ENCODE measurements around the gene IFIT2.
"Not testable (repeated sequence)": the region's sequence is repeated elsewhere in the genome, so short reads cannot be mapped to it uniquely, and the experiment has no call there.

Gene IFIT2

GRCh38 chr10:89308266-89308665 lies 6.4 kb downstream of the IFIT2 start:
- no peak for DNase-seq (ENCODE audit: low read depth)

GRCh38 chr10:89308736-89309135 lies 6.9 kb downstream of the IFIT2 start:
- DNase-seq (ENCODE audit: low read depth), result no peak

- no peak for DNase-seq (ENCODE audit: low read depth)
Measured at GRCh38 chr10:89309156-89310055, 7.6 kb downstream of the IFIT2 start.

GRCh38 chr10:89310056-89310893 lies 8.4 kb downstream of the IFIT2 start:
- DNase-seq (ENCODE audit: low read depth), result no peak

- no peak for DNase-seq (ENCODE audit: low read depth)
Measured at GRCh38 chr10:89312973-89313372, 11.1 kb downstream of the IFIT2 start.

GRCh38 chr10:89314676-89315075 lies 12.8 kb downstream of the IFIT2 start:
- DNase-seq (ENCODE audit: low read depth), result no peak

GRCh38 chr10:89318047-89318446 lies 16.2 kb downstream of the IFIT2 start:
- not testable (repeated sequence) for DNase-seq (ENCODE audit: low read depth)

GRCh38 chr10:89325081-89325480 lies 23.2 kb downstream of the IFIT2 start:
- not testable (repeated sequence) for DNase-seq (ENCODE audit: low read depth)

- not testable (repeated sequence) for DNase-seq (ENCODE audit: low read depth)
Measured at GRCh38 chr10:89325856-89326255, 24.0 kb downstream of the IFIT2 start.

GRCh38 chr10:89327803-89328441 lies 26.1 kb downstream of the IFIT2 start, which contains the start of gene IFIT3:
Gene IFIT3 (plus strand): TSS chr10:89327997. CDS start chr10:89328074, 77 bp downstream.
- DNase-seq (ENCODE audit: low read depth), result no peak

- DNase-seq (ENCODE audit: low read depth), result no peak
Measured at GRCh38 chr10:89329151-89329550, 27.3 kb downstream of the IFIT2 start.

- not testable (repeated sequence) for DNase-seq (ENCODE audit: low read depth)
Measured at GRCh38 chr10:89330014-89330413, 28.2 kb downstream of the IFIT2 start.

GRCh38 chr10:89330537-89331212 lies 28.8 kb downstream of the IFIT2 start:
- no peak for DNase-seq (ENCODE audit: low read depth)

- DNase-seq (ENCODE audit: low read depth), result not testable (repeated sequence)
Measured at GRCh38 chr10:89331487-89332122, 29.8 kb downstream of the IFIT2 start.

GRCh38 chr10:89332123-89332633 lies 30.3 kb downstream of the IFIT2 start:
- DNase-seq (ENCODE audit: low read depth), result no peak

- DNase-seq (ENCODE audit: low read depth), result no peak
Measured at GRCh38 chr10:89335226-89335625, 33.4 kb downstream of the IFIT2 start.

GRCh38 chr10:89336241-89336640 lies 34.4 kb downstream of the IFIT2 start:
- DNase-seq (ENCODE audit: low read depth), result no peak

- no peak for DNase-seq (ENCODE audit: low read depth)
Measured at GRCh38 chr10:89337484-89337883, 35.6 kb downstream of the IFIT2 start.

GRCh38 chr10:89338713-89339112 lies 36.9 kb downstream of the IFIT2 start:
- DNase-seq (ENCODE audit: low read depth), result no peak

GRCh38 chr10:89339875-89340274 lies 38.0 kb downstream of the IFIT2 start:
- DNase-seq (ENCODE audit: low read depth), result no peak

- no peak for DNase-seq (ENCODE audit: low read depth)
Measured at GRCh38 chr10:89341649-89342048, 39.8 kb downstream of the IFIT2 start.

Data from stimulated activated CD8-positive, alpha-beta memory T cell treated with anti-CD3 and anti-CD28 coated beads, Interleukin-12 subunit alpha, Interleukin-12 subunit beta, amount 100 ng/mL, for 1 hour (primary cell).